K562 (cell line): ENCODE data around the gene TRUB2. TPM values are rescaled to one million over a fixed set of nuclear protein-coding genes. Genes with fewer than 3 reads are reported as not detected.
A peak's percentile ranks its signal among the peaks of the same experiment; 100 is the strongest.

ENCODE experiments used
- ARHGAP35 ChIP-seq: fragments of 450-650 bp; IDR thresholded peaks from 2 replicates; pipeline ENCODE4 v1.6.1; 2018; ENCODE audit not compliant: partially characterized antibody
- ARID1B ChIP-seq: fragments of 450-650 bp; IDR thresholded peaks from 2 replicates; pipeline ENCODE4 v1.6.1; 2016; ENCODE audit warnings: antibody characterized with exemption, mild to moderate bottlenecking, inconsistent platforms
- BMI1 ChIP-seq: fragments of 150-350 bp; IDR thresholded peaks from 2 replicates; pipeline ENCODE4 v1.6.1; 2014; ENCODE audit warnings: low read length
- CBFB ChIP-seq: sonication (generic); formaldehyde crosslinking; IDR thresholded peaks from 2 replicates; pipeline ENCODE4 v1.4.0; 2020; ENCODE audit warnings: mild to moderate bottlenecking, missing genetic modification reagents
- ETV6 ChIP-seq, 3 experiments: fragments of 150-350 bp in 1 of 3; sonication (generic) in 1 of 3; formaldehyde crosslinking in 1 of 3; IDR thresholded peaks; 2 replicates each; pipeline versions ENCODE4 v1.6.1 to v1.8.0; 2014 to 2022; ENCODE audit warnings: borderline replicate concordance in 2 of 3, low read depth in 2 of 3, antibody characterized with exemption in 1 of 3, low read length in 1 of 3, mild to moderate bottlenecking in 1 of 3, missing genetic modification reagents in 1 of 3
- HNRNPLL ChIP-seq: fragments of 200-400 bp; formaldehyde crosslinking; IDR thresholded peaks from 2 replicates; pipeline ENCODE4 v1.6.1; 2017; ENCODE audit warnings: low read length, low read depth, mild to moderate bottlenecking; ENCODE audit not compliant: poor library complexity, severe bottlenecking
- KLF6 ChIP-seq: fragments of 250-450 bp; sonication (Bioruptor Pico); IDR thresholded peaks from 2 replicates; pipeline ENCODE4 v1.4.0; 2020; ENCODE audit warnings: mild to moderate bottlenecking, moderate library complexity, borderline replicate concordance
- NFIX ChIP-seq: fragments of 250-450 bp; sonication (Bioruptor Pico); IDR thresholded peaks from 2 replicates; pipeline ENCODE4 v1.4.0; 2020; ENCODE audit warnings: low read depth, mild to moderate bottlenecking, moderate library complexity
- SAP30 ChIP-seq: fragments of 200-600 bp; sonication (generic); IDR thresholded peaks from 2 replicates; pipeline ENCODE4 v1.6.1; 2012; ENCODE audit warnings: borderline replicate concordance, low read depth, mild to moderate bottlenecking, moderate library complexity, low read length, control low read depth, inconsistent platforms; ENCODE audit not compliant: insufficient read depth, poor library complexity, severe bottlenecking
- SRSF7 ChIP-seq: fragments of 200-400 bp; formaldehyde crosslinking; optimal IDR thresholded peaks from 2 replicates; pipeline ENCODE3; 2017; ENCODE audit warnings: mild to moderate bottlenecking, low read depth, low read length
- TAL1 ChIP-seq: fragments of 450-650 bp; IDR thresholded peaks from 2 replicates; pipeline ENCODE4 v1.6.1; 2016; ENCODE audit warnings: mild to moderate bottlenecking
- ZKSCAN3 ChIP-seq: fragments of 250-450 bp; sonication (Bioruptor Pico); IDR thresholded peaks from 2 replicates; pipeline ENCODE4 v1.4.0; 2020
- ZNF57 ChIP-seq: fragments of 450-650 bp; formaldehyde crosslinking; IDR thresholded peaks from 2 replicates; pipeline ENCODE4 v1.4.0; 2020; ENCODE audit warnings: mild to moderate bottlenecking, moderate library complexity
- polyA plus RNA-seq, 8 experiments: library from polyadenylated mRNA; depleted of rRNA in 4 of 8; stranded (reverse) in 5 of 8; unstranded in 3 of 8; fragments of >200 nt; fragmentation: Nextera tagmentation in 2 of 8; fragmentation: Illumina TruSeq in 1 of 8; extraction: Ambion mirVana in 2 of 8; extraction: Trizol in 1 of 8; gene quantifications; 2 replicates each; pipeline versions ENCODE4 v1.2.1 to v1.2.3, GENCODE V29; 2011 to 2014; ENCODE audit warnings: inconsistent platforms in 1 of 8, missing spikeins in 1 of 8
- total RNA-seq, 7 experiments: library from RNA; depleted of rRNA in 6 of 7; stranded (reverse); fragments of >200 nt in 6 of 7; fragmentation: Illumina TruSeq in 2 of 7; extraction: Trizol in 2 of 7; gene quantifications; 2 replicates each; pipeline versions ENCODE4 v1.2.1 to v1.2.3, GENCODE V29; 2011 to 2021; ENCODE audit warnings: low replicate concordance in 1 of 7
- TF ChIP-seq, protein P1 (sequence below), 2 experiments: IDR thresholded peaks; 2 replicates each; pipeline ENCODE4 v1.6.1; 2011; ENCODE audit warnings: borderline replicate concordance in 1 of 2, control low read depth in 1 of 2, low read depth in 1 of 2, low read length in 1 of 2, mild to moderate bottlenecking in 1 of 2, mixed read lengths in 1 of 2, moderate library complexity in 1 of 2; ENCODE audit not compliant: insufficient read depth in 1 of 2, insufficient read length in 1 of 2, poor library complexity in 1 of 2, severe bottlenecking in 1 of 2; ENCODE audit errors: extremely low read depth in 1 of 2
- TF ChIP-seq, protein P2 (sequence below): fragments of 250-450 bp; sonication (Bioruptor Pico); IDR thresholded peaks from 2 replicates; pipeline ENCODE4 v1.8.0; 2022; ENCODE audit warnings: inconsistent platforms
- TF ChIP-seq, protein P3 (sequence below): fragments of 250-450 bp; sonication (Bioruptor Pico); IDR thresholded peaks from 2 replicates; pipeline ENCODE4 v1.4.0; 2020
- TF ChIP-seq, protein P4 (sequence below): fragments of 450-650 bp; formaldehyde crosslinking; IDR thresholded peaks from 2 replicates; pipeline ENCODE4 v1.4.0; 2022; ENCODE audit warnings: missing genetic modification characterization
- TF ChIP-seq, protein P5 (sequence below): fragments of 250-450 bp; sonication (Bioruptor Pico); IDR thresholded peaks from 2 replicates; pipeline ENCODE4 v1.5.0; 2020; ENCODE audit warnings: mild to moderate bottlenecking, borderline replicate concordance

Gene TRUB2
- total and polyA plus RNA-seq, 9 of the 15 experiments (the other 6 are each of a cell fraction or from before 2014, with no cell fraction given) = 9.3 to 110 (median 63.0) TPM

DNA sequence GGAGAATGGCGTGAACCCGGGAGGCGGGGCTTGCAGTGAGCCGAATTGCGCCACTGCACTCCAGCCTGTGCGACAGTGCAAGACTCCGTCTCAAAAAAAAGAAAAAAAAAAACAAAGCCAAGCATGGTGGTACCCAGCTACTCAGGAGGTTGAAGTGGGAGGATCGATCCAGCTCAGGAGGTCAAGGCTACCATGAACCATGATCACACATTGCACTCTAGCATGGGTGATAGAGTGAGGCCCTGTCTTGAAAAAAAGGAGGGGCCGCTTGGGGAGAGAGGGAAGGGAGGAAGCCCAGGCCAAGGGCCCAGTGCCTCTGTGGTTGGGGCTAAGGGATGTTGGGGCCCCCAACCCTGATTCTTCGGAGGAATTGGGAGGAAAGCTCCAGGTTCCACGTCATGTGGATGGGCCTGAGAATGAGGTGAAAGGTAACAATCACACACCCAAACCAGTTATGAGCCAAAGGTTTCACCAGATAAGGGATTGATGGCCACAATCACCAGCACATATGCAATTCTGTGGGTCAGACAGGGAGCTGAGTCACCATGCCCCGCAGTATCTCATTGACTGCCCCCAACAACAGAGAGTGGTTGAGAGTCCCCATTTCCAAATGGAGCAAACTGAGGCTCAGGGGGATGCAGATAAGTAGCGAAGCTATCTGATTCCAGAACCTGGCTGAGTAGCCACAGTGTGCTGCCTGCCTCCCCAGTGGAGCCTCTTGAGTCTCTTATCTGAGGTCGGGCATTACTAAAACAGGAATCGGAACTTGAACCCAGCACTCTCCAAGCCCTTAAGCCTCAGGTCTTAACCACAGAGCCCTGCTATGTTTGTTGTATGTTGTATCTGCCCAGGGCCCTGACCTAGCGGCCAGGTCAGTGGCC is 25.7 kb downstream of the TRUB2 start (continued):
- TF ChIP-seq, protein P1, sequence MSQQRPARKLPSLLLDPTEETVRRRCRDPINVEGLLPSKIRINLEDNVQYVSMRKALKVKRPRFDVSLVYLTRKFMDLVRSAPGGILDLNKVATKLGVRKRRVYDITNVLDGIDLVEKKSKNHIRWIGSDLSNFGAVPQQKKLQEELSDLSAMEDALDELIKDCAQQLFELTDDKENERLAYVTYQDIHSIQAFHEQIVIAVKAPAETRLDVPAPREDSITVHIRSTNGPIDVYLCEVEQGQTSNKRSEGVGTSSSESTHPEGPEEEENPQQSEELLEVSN (IDR thresholded peaks at IDR 0.05; ENCODE audit: borderline replicate concordance in 1 of 2, extremely low read depth in 1 of 2, insufficient read depth in 1 of 2, insufficient read length in 1 of 2, low read depth in 1 of 2, low read length in 1 of 2, poor library complexity in 1 of 2, severe bottlenecking in 1 of 2) = no peak
- no peak for TF ChIP-seq ARHGAP35
- TF ChIP-seq ETV6 (IDR thresholded peaks at IDR 0.05; ENCODE audit: borderline replicate concordance in 1 of 2, low read depth in 2 of 2, low read length in 1 of 2) = no peak
- no peak for TF ChIP-seq ETV6 (CRISPR knock-in tag; IDR thresholded peaks at IDR 0.05; ENCODE audit: borderline replicate concordance)
- TF ChIP-seq, protein P2, sequence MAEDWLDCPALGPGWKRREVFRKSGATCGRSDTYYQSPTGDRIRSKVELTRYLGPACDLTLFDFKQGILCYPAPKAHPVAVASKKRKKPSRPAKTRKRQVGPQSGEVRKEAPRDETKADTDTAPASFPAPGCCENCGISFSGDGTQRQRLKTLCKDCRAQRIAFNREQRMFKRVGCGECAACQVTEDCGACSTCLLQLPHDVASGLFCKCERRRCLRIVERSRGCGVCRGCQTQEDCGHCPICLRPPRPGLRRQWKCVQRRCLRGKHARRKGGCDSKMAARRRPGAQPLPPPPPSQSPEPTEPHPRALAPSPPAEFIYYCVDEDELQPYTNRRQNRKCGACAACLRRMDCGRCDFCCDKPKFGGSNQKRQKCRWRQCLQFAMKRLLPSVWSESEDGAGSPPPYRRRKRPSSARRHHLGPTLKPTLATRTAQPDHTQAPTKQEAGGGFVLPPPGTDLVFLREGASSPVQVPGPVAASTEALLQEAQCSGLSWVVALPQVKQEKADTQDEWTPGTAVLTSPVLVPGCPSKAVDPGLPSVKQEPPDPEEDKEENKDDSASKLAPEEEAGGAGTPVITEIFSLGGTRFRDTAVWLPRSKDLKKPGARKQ (CRISPR knock-in tag) = 0 out of 2 replicates have a peak, but pooled peaks have one; percentile 8
- TF ChIP-seq CBFB (CRISPR knock-in tag) = no peak
- no peak for TF ChIP-seq SAP30
- peak; percentile 24 for TF ChIP-seq HNRNPLL
- no peak for TF ChIP-seq ARID1B
- TF ChIP-seq ZKSCAN3 (CRISPR knock-in tag) = no peak
- TF ChIP-seq, protein P3, sequence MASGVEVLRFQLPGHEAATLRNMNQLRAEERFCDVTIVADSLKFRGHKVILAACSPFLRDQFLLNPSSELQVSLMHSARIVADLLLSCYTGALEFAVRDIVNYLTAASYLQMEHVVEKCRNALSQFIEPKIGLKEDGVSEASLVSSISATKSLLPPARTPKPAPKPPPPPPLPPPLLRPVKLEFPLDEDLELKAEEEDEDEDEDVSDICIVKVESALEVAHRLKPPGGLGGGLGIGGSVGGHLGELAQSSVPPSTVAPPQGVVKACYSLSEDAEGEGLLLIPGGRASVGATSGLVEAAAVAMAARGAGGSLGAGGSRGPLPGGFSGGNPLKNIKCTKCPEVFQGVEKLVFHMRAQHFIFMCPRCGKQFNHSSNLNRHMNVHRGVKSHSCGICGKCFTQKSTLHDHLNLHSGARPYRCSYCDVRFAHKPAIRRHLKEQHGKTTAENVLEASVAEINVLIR (CRISPR knock-in tag) = peak; percentile 60
- no peak for TF ChIP-seq SRSF7
- no peak for TF ChIP-seq BMI1
- no peak for TF ChIP-seq KLF6
- TF ChIP-seq, protein P4, sequence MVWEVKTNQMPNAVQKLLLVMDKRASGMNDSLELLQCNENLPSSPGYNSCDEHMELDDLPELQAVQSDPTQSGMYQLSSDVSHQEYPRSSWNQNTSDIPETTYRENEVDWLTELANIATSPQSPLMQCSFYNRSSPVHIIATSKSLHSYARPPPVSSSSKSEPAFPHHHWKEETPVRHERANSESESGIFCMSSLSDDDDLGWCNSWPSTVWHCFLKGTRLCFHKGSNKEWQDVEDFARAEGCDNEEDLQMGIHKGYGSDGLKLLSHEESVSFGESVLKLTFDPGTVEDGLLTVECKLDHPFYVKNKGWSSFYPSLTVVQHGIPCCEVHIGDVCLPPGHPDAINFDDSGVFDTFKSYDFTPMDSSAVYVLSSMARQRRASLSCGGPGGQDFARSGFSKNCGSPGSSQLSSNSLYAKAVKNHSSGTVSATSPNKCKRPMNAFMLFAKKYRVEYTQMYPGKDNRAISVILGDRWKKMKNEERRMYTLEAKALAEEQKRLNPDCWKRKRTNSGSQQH = no peak; the same call in 1 of the 2 replicates
- TF ChIP-seq, protein P5, sequence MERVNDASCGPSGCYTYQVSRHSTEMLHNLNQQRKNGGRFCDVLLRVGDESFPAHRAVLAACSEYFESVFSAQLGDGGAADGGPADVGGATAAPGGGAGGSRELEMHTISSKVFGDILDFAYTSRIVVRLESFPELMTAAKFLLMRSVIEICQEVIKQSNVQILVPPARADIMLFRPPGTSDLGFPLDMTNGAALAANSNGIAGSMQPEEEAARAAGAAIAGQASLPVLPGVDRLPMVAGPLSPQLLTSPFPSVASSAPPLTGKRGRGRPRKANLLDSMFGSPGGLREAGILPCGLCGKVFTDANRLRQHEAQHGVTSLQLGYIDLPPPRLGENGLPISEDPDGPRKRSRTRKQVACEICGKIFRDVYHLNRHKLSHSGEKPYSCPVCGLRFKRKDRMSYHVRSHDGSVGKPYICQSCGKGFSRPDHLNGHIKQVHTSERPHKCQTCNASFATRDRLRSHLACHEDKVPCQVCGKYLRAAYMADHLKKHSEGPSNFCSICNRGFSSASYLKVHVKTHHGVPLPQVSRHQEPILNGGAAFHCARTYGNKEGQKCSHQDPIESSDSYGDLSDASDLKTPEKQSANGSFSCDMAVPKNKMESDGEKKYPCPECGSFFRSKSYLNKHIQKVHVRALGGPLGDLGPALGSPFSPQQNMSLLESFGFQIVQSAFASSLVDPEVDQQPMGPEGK (CRISPR knock-in tag) = no peak
- TF ChIP-seq TAL1 = no peak
- no peak for TF ChIP-seq ZNF57 (CRISPR knock-in tag)
- no peak for TF ChIP-seq NFIX
